ENCODE data around the gene ZNF426.
"Not testable (repeated sequence)": the region's sequence is repeated elsewhere in the genome, so short reads cannot be mapped to it uniquely, and the experiment has no call there.

Gene ZNF426

GRCh38 chr19:9538183-9539058, at the start of gene ZNF426:
ZNF426 (minus strand) TSS chr19:9538645; CDS start chr19:9536232, 2,413 bp downstream.
- DNase-seq, result peak; percentile 50

GRCh38 chr19:9586764-9587163, 48.3 kb upstream of the ZNF426 start:
- peak; percentile 55 for DNase-seq

GRCh38 chr19:9584073-9584833, 45.8 kb upstream of the ZNF426 start, which contains the start of gene ZNF121:
ZNF121 (minus strand) TSS chr19:9584504; CDS start chr19:9568097, 16,407 bp downstream.
- peak; percentile 50 for DNase-seq

GRCh38 chr19:9582081-9582725, 43.8 kb upstream of the ZNF426 start:
- not testable (repeated sequence) for DNase-seq

GRCh38 chr19:9580728-9581127, 42.3 kb upstream of the ZNF426 start:
- DNase-seq, result no peak

- DNase-seq, result no peak
Measured at GRCh38 chr19:9570255-9570654, 31.8 kb upstream of the ZNF426 start.

- no peak for DNase-seq
Measured at GRCh38 chr19:9566729-9567128, 28.3 kb upstream of the ZNF426 start.

GRCh38 chr19:9565900-9566705, 27.7 kb upstream of the ZNF426 start:
- no peak for DNase-seq

GRCh38 chr19:9552536-9553274, 14.3 kb upstream of the ZNF426 start:
- DNase-seq, result no peak

GRCh38 chr19:9547870-9548269, 9.4 kb upstream of the ZNF426 start:
- no peak for DNase-seq

GRCh38 chr19:9541281-9541680, 2.8 kb upstream of the ZNF426 start:
- DNase-seq, result not testable (repeated sequence)

- not testable (repeated sequence) for DNase-seq
Measured at GRCh38 chr19:9539921-9540320, 1.5 kb upstream of the ZNF426 start.

- not testable (repeated sequence) for DNase-seq
Measured at GRCh38 chr19:9539201-9539600, 756 bp upstream of the ZNF426 start.

- no peak for DNase-seq
Measured at GRCh38 chr19:9535934-9536333, 2.5 kb downstream of the ZNF426 start.

GRCh38 chr19:9531933-9532332, 6.5 kb downstream of the ZNF426 start:
- DNase-seq, result no peak

GRCh38 chr19:9528757-9529336, 9.6 kb downstream of the ZNF426 start:
- no peak for DNase-seq

- DNase-seq, result no peak
Measured at GRCh38 chr19:9523885-9524474, 14.5 kb downstream of the ZNF426 start.

GRCh38 chr19:9507285-9507684, 31.2 kb downstream of the ZNF426 start:
- DNase-seq, result no peak

- no peak for DNase-seq
Measured at GRCh38 chr19:9500796-9501195, 37.6 kb downstream of the ZNF426 start.

- no peak for DNase-seq
Measured at GRCh38 chr19:9498183-9498902, 40.1 kb downstream of the ZNF426 start, which contains the start of gene ZNF560. ZNF560 (minus strand) TSS chr19:9498616; CDS start chr19:9475313, 23,303 bp downstream.
